NCI-H526 treated with DMSO at 0.1 percent for 48 hours (cell line): ENCODE results near the gene CEP41.
"Not testable (repeated sequence)": the region's sequence is repeated elsewhere in the genome, so short reads cannot be mapped to it uniquely, and the experiment has no call there.

Experiments
- DNase-seq: peaks from one replicate; lab custom pipeline; 2025; lab: John Stamatoyannopoulos, UW

Gene CEP41

GRCh38 chr7:130387628-130388403 is 53.0 kb downstream of the CEP41 start:
- DNase-seq: no peak

- DNase-seq: no peak
Measured at GRCh38 chr7:130387306-130387627, 53.5 kb downstream of the CEP41 start.

- DNase-seq: no peak
Measured at GRCh38 chr7:130386876-130387275, 53.9 kb downstream of the CEP41 start.

- no peak for DNase-seq
Measured at GRCh38 chr7:130385600-130386066, 55.2 kb downstream of the CEP41 start.

- DNase-seq: no peak
Measured at GRCh38 chr7:130384841-130385599, 55.8 kb downstream of the CEP41 start.

- no peak for DNase-seq
Measured at GRCh38 chr7:130384371-130384801, 56.4 kb downstream of the CEP41 start.

- no peak for DNase-seq
Measured at GRCh38 chr7:130383187-130383980, 57.4 kb downstream of the CEP41 start.

- DNase-seq: no peak
Measured at GRCh38 chr7:130381468-130382312, 59.1 kb downstream of the CEP41 start.

GRCh38 chr7:130380861-130381455 is 59.9 kb downstream of the CEP41 start:
- no peak for DNase-seq

GRCh38 chr7:130379921-130380860 is 60.6 kb downstream of the CEP41 start, which contains the start of gene CPA1:
CPA1 (plus strand) TSS chr7:130380494; CDS start chr7:130380521, 27 bp downstream.
- no peak for DNase-seq

GRCh38 chr7:130379532-130379920 is 61.3 kb downstream of the CEP41 start:
- no peak for DNase-seq

GRCh38 chr7:130379019-130379418 is 61.8 kb downstream of the CEP41 start:
- DNase-seq: no peak

GRCh38 chr7:130377178-130377577 is 63.6 kb downstream of the CEP41 start:
- no peak for DNase-seq

- not testable (repeated sequence) for DNase-seq
Measured at GRCh38 chr7:130376461-130376860, 64.4 kb downstream of the CEP41 start.

GRCh38 chr7:130374507-130374906 is 66.3 kb downstream of the CEP41 start:
- DNase-seq: no peak

GRCh38 chr7:130372402-130373165 is 68.2 kb downstream of the CEP41 start:
- DNase-seq: no peak

- DNase-seq: no peak
Measured at GRCh38 chr7:130371046-130371445, 69.8 kb downstream of the CEP41 start.

GRCh38 chr7:130369831-130370550 is 70.8 kb downstream of the CEP41 start:
- DNase-seq: no peak
